Activated CD4-positive, alpha-beta T cell treated with anti-CD3 and anti-CD28 coated beads, Interleukin-2, amount 50 U/mL, for 48 hours (primary cell): ENCODE measurements around the gene OTOR.

Source experiments
- DNase-seq, 2 experiments: peaks; one replicate each; pipeline ENCODE4 v3.0.0-alpha.2; 2020

Gene OTOR

GRCh38 chr20:16752082-16752481 is 3.9 kb downstream of the OTOR start:
- DNase-seq = no peak

GRCh38 chr20:16752901-16753300 is 4.7 kb downstream of the OTOR start:
- DNase-seq = no peak

GRCh38 chr20:16758454-16759180 is 10.5 kb downstream of the OTOR start:
- no peak for DNase-seq

GRCh38 chr20:16759181-16759563 is 11.0 kb downstream of the OTOR start:
- DNase-seq = no peak

GRCh38 chr20:16760431-16761304 is 12.5 kb downstream of the OTOR start:
- no peak for DNase-seq

- peak; percentile 25 to 41 for DNase-seq
Observed at GRCh38 chr20:16761305-16761829, 13.2 kb downstream of the OTOR start.

GRCh38 chr20:16764560-16764959 is 16.4 kb downstream of the OTOR start:
- no peak for DNase-seq

- no peak for DNase-seq
Observed at GRCh38 chr20:16771213-16771612, 23.1 kb downstream of the OTOR start.

- DNase-seq = no peak
Observed at GRCh38 chr20:16775961-16776360, 27.8 kb downstream of the OTOR start.

- DNase-seq = no peak
Observed at GRCh38 chr20:16777126-16777525, 29.0 kb downstream of the OTOR start.

GRCh38 chr20:16778159-16778558 is 30.0 kb downstream of the OTOR start:
- DNase-seq = no peak

GRCh38 chr20:16781496-16781895 is 33.3 kb downstream of the OTOR start:
- no peak for DNase-seq

GRCh38 chr20:16785226-16785625 is 37.1 kb downstream of the OTOR start:
- no peak for DNase-seq
